ENCODE results near the gene TRAPPC2L.
"Not testable (repeated sequence)": the region's sequence is repeated elsewhere in the genome, so short reads cannot be mapped to it uniquely, and the experiment has no call there.

Gene TRAPPC2L

GRCh38 chr16:88893127-88893968 is 36.4 kb downstream of the TRAPPC2L start:
- no peak for DNase-seq

GRCh38 chr16:88894266-88894665 is 37.3 kb downstream of the TRAPPC2L start:
- not testable (repeated sequence) for DNase-seq

- DNase-seq, result no peak
Observed at GRCh38 chr16:88894681-88895300, 37.9 kb downstream of the TRAPPC2L start.

- no peak for DNase-seq
Observed at GRCh38 chr16:88895335-88895734, 38.4 kb downstream of the TRAPPC2L start.

- DNase-seq, result no peak
Observed at GRCh38 chr16:88896238-88897070, 39.5 kb downstream of the TRAPPC2L start.

- no peak for DNase-seq
Observed at GRCh38 chr16:88897696-88898425, 40.9 kb downstream of the TRAPPC2L start.

- DNase-seq, result no peak
Observed at GRCh38 chr16:88899901-88900661, 43.2 kb downstream of the TRAPPC2L start.

GRCh38 chr16:88900662-88901052 is 43.7 kb downstream of the TRAPPC2L start:
- no peak for DNase-seq

- DNase-seq, result no peak
Observed at GRCh38 chr16:88901718-88902337, 44.9 kb downstream of the TRAPPC2L start.

GRCh38 chr16:88902744-88903143 is 45.8 kb downstream of the TRAPPC2L start:
- no peak for DNase-seq

- DNase-seq, result no peak
Observed at GRCh38 chr16:88903267-88903666, 46.3 kb downstream of the TRAPPC2L start.

- no peak for DNase-seq
Observed at GRCh38 chr16:88904676-88905365, 47.9 kb downstream of the TRAPPC2L start.

GRCh38 chr16:88905563-88905962 is 48.6 kb downstream of the TRAPPC2L start:
- no peak for DNase-seq

- no peak for DNase-seq
Observed at GRCh38 chr16:88906020-88906419, 49.1 kb downstream of the TRAPPC2L start.

- no peak for DNase-seq
Observed at GRCh38 chr16:88906535-88907105, 49.7 kb downstream of the TRAPPC2L start.

- DNase-seq, result no peak
Observed at GRCh38 chr16:88907768-88908167, 50.8 kb downstream of the TRAPPC2L start.

GRCh38 chr16:88908307-88908706 is 51.4 kb downstream of the TRAPPC2L start:
- no peak for DNase-seq

- DNase-seq, result no peak
Observed at GRCh38 chr16:88909431-88910210, 52.7 kb downstream of the TRAPPC2L start.

GRCh38 chr16:88910284-88911135 is 53.6 kb downstream of the TRAPPC2L start:
- DNase-seq, result no peak

Measured in suppressor macrophage treated with lipopolysaccharide for 4 hours (primary cell).